ENCODE results near the gene HYAL3. TPM values are rescaled to one million over a fixed set of nuclear protein-coding genes. Genes with fewer than 3 reads are reported as not detected.
A peak's percentile ranks its signal among the peaks of the same experiment; 100 is the strongest.

The HYAL3 gene
- total RNA-seq, 1 experiment from 2014 or later: 3.6 TPM

GRCh38 chr3:50337175-50337861 is 38.1 kb upstream of the HYAL3 start:
- peak; percentile 98 to 99 for DNase-seq
- H3K27me3 ChIP-seq: no peaks in the 10 kb centered on the region
- peak overlapping the region; percentile 79 for H3K4me3 ChIP-seq
- H3K4me1 ChIP-seq: peaks cover 4% of the 10 kb centered on the region; the same call in 1 of the 2 replicates
- no peaks in the 10 kb centered on the region for H3K9me3 ChIP-seq (replicated peaks)
- H3K27ac ChIP-seq: peak overlapping the region; percentile 67
- 0 out of 2 replicates have a peak, but pooled peaks cover under 1% of the 10 kb centered on the region for H3K36me3 ChIP-seq

DNA sequence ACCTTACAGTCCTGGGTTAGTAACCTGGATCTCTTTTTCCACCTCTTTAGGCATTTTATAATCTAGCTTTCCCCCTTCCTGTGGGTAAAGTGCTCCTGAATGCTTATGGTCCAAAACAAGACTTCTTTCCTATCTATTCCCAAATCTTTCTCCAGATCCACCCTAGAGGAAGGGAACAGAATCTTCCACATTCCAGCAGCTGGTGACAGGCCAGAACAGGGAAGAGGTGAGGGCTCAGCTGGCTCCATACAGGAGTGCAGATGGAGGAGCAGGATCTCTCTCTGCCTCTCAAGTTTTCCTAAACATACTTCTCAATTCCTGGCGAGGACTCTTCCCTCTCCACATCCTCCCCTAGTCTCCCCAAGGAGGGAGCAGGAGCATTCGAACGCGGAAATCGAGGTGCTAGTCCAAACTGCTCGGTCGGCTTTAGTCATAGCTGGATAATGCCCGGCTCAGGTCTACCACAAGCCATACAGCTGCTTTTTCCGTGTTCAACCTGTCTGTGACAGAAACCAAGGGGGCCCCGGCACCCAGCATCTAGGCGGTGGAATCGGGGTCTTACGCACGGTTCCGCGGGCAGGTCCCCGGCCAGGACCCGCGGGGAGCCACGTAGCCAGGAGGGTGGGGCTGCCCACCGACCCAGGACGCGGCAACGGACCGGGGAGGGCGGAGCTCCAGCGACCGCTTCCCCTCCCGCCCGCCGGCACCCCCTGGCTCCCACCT is 37.4 kb upstream of the HYAL3 start:
- Histone ChIP-seq H3K4me1 (peaks cover 4% of the 10 kb centered on the region; the same call in 1 of the 2 replicates), H3K4me3 (peak overlapping the region; percentile 79), H3K9me3 (replicated peaks) (no peaks in the 10 kb centered on the region), H3K27me3 (no peaks in the 10 kb centered on the region), H3K27ac (peak overlapping the region; percentile 67), H3K36me3 (peaks cover 6% of the 10 kb centered on the region; the same call in 1 of the 2 replicates)
- peak in 1 of 2 experiments; percentile 38 for DNase-seq

DNA sequence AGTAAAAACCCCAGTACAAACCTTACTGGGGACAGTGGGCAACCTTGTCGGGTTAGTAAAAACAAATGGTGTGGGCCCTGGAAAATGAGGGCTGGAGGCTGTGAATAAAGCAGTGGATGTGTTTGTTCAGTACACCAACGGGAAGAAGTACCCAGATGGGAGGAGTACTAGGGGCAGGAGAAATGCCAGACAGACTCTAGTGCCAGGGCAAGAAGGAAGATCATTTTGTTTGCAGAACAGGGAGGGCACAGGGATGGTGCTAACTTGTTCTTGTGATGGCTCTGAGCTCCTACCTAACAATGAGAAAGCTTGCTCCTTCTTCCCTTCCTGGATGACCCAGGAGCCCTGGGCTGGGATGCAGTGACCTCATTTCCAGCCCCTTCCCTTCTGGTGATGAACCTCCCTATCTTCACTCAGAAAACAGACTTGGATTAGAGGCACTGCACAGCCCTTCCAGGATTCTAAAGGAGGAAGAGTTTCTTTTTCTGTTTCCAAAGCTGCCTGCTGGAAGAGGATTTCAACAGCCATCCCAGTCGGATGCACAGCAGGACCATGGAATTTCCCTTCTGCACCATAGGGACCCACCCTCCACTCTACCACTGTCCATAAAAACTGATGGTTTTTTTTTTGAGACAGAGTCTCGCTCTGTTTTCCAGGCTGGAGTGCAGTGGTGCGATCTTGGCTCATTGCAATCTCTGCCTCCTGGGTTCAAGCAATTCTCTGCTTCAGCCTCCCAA is 35.3 kb upstream of the HYAL3 start:
- Histone ChIP-seq H3K9me3 (replicated peaks) (no peaks in the 10 kb centered on the region), H3K27ac (no peak overlapping the region), H3K4me1 (peaks cover 4% of the 10 kb centered on the region; the same call in 1 of the 2 replicates), H3K36me3 (peaks cover 23% of the 10 kb centered on the region; the same call in 1 of the 2 replicates), H3K27me3 (no peaks in the 10 kb centered on the region), H3K4me3 (no peak overlapping the region)
- no peak for DNase-seq

DNA sequence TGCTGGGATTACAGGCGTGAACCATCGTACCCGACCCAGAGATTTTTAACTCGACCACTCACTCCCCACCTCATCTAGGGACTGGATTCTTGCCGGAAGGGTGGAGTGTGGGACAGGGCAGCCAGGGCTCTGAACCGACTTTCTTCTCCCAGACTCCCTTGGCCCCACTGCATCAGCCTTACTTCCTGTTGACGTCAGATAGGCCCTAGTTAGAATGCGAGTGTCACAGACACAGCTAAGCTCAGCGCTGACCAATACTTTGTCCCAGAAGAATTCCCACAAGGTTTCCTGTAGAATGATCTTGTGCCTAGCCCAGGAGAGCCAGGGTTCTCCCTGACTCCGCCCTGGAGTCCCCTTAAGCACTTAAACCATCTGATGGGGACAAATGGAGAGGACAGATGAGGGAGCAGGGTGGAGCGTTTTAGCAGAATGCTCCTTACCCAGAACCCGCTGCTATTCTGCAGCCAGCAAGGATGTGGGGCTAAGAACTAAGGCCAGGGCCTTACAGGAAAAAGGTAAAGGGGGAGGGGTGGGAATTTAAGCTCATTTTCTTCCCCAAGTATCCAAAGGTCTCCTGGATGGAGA is 34.6 kb upstream of the HYAL3 start:
- no peak for DNase-seq
- Histone ChIP-seq H3K4me3 (no peak overlapping the region), H3K4me1 (peaks cover 4% of the 10 kb centered on the region; the same call in 1 of the 2 replicates), H3K27ac (no peak overlapping the region), H3K27me3 (no peaks in the 10 kb centered on the region), H3K9me3 (replicated peaks) (no peaks in the 10 kb centered on the region), H3K36me3 (peaks cover 23% of the 10 kb centered on the region; the same call in 1 of the 2 replicates)

- Histone ChIP-seq H3K27me3 (no peaks in the 10 kb centered on the region), H3K9me3 (replicated peaks) (no peaks in the 10 kb centered on the region), H3K27ac (no peak overlapping the region), H3K4me3 (no peak overlapping the region), H3K36me3 (peaks cover 23% of the 10 kb centered on the region; the same call in 1 of the 2 replicates), H3K4me1 (peaks cover 4% of the 10 kb centered on the region; the same call in 1 of the 2 replicates)
- no peak for DNase-seq
These were observed 32.2 kb upstream of the HYAL3 start for GRCh38 chr3:50331364-50331907.

GRCh38 chr3:50330330-50330729 is 31.1 kb upstream of the HYAL3 start:
- DNase-seq: no peak
- H3K9me3 ChIP-seq (replicated peaks): no peaks in the 10 kb centered on the region
- peaks cover 23% of the 10 kb centered on the region; the same call in 1 of the 2 replicates for H3K36me3 ChIP-seq
- no peak overlapping the region for H3K4me3 ChIP-seq
- H3K27ac ChIP-seq: no peak overlapping the region
- no peaks in the 10 kb centered on the region for H3K27me3 ChIP-seq
- H3K4me1 ChIP-seq: no peaks in the 10 kb centered on the region

- Histone ChIP-seq H3K4me3 (peak within 1 kb of the TSS; percentile 90), H3K4me1 (peaks cover 4% of the 10 kb centered on the region; the same call in 1 of the 2 replicates), H3K36me3 (peaks cover 23% of the 10 kb centered on the region; the same call in 1 of the 2 replicates), H3K9me3 (replicated peaks) (no peaks in the 10 kb centered on the region), H3K27ac (peak within 1 kb of the TSS; percentile 11; the same call in 1 of the 2 replicates), H3K27me3 (no peaks in the 10 kb centered on the region)
- peak; percentile 95 to 97 for DNase-seq
These were observed 28.9 kb upstream of the HYAL3 start, which contains the start of gene TUSC2 for GRCh38 chr3:50327943-50328691. TSS of gene TUSC2 (minus strand) at chr3:50328223. CDS start at chr3:50328099, 124 bp downstream.

DNA sequence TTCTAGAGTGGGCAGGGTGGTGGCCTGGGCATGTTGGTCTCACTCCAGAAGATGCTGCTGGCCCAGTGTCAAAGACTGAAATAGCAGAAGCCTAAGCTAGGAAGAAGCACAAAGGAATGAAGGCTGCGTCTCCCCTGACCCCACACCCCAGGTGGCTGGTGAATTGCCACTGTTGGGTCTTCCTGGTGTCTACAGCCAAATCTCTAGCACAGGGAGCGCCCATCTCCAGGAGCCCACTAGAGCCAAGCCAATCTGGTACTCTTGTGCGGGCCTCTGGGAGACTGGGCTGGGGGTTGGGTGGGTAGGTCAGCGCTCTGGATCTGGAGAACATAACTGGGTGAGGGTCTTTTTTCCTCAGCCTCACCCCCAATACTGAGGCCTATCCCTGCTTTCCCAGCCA is 27.9 kb upstream of the HYAL3 start:
- Histone ChIP-seq H3K27me3 (no peaks in the 10 kb centered on the region), H3K4me3 (peak overlapping the region; percentile 90), H3K36me3 (peaks cover 20% of the 10 kb centered on the region; the same call in 1 of the 2 replicates), H3K27ac (no peak overlapping the region), H3K9me3 (replicated peaks) (no peaks in the 10 kb centered on the region), H3K4me1 (peaks cover 4% of the 10 kb centered on the region; the same call in 1 of the 2 replicates)
- DNase-seq: no peak

GRCh38 chr3:50326182-50326541 is 27.0 kb upstream of the HYAL3 start:
- Histone ChIP-seq H3K9me3 (replicated peaks) (no peaks in the 10 kb centered on the region), H3K27me3 (no peaks in the 10 kb centered on the region), H3K36me3 (peaks cover 12% of the 10 kb centered on the region; the same call in 1 of the 2 replicates), H3K4me3 (no peak overlapping the region), H3K27ac (no peak overlapping the region), H3K4me1 (peaks cover 4% of the 10 kb centered on the region; the same call in 1 of the 2 replicates)
- no peak for DNase-seq

DNA sequence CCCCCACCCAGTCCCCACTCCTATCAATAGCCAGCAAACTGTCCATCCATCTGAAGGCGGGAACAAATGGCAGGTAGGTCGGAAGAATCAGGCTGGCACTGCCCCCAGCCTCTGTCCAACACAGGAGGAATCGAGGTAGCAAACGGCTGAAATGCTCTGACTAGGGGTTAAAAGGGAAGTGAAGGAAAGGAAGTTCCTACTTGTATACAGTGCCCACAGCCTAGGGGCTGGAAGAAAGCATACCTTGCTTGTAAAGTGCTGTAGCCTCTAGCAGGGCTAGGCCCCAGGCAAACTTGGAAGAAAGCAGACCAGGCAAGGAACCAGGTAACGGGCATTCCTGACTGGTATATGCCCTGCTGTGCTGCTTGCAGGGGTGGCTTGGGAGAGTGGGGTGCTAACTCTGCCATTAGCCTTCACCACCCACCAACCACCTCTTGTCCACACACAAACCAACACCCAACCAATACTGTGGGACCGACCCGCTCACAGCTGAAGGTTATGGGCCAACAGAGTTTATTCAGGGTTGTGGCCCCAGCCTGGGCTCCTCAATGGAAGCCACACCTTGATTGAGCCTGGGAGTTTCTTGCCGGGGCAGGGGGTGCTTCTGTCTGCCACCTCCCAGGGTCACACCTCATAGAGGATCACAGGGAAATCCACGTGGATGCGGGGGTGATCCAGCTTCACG is 26.4 kb upstream of the HYAL3 start:
- Histone ChIP-seq H3K4me3 (no peak overlapping the region), H3K4me1 (peaks cover 4% of the 10 kb centered on the region; the same call in 1 of the 2 replicates), H3K36me3 (peaks cover 7% of the 10 kb centered on the region; the same call in 1 of the 2 replicates), H3K27ac (no peak overlapping the region), H3K9me3 (replicated peaks) (no peaks in the 10 kb centered on the region), H3K27me3 (no peaks in the 10 kb centered on the region)
- no peak for DNase-seq

DNA sequence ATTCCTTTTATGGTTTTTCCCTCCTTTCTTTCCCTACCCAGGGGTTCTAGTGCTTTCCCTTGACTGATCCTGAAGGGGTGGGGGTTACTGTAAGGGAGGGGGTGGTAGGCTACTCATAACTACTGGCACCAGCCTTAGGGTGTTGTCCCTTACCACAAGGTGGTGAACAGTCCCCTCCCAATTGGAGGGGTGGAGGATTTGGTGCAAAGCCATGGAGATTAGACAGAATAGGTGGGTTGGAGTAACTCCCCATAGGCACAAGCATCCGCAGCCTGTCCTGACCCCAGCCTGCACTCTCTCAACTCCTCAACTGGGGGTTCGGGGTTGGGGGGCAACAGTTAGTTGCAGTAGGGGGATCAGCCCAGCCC is 25.9 kb upstream of the HYAL3 start:
- Histone ChIP-seq H3K27ac (no peak overlapping the region), H3K4me1 (peaks cover 4% of the 10 kb centered on the region; the same call in 1 of the 2 replicates), H3K27me3 (no peaks in the 10 kb centered on the region), H3K36me3 (peaks cover 4% of the 10 kb centered on the region; the same call in 1 of the 2 replicates), H3K4me3 (no peak overlapping the region), H3K9me3 (replicated peaks) (no peaks in the 10 kb centered on the region)
- DNase-seq: no peak

- Histone ChIP-seq H3K4me3 (no peak overlapping the region), H3K4me1 (peaks cover 4% of the 10 kb centered on the region; the same call in 1 of the 2 replicates), H3K9me3 (replicated peaks) (no peaks in the 10 kb centered on the region), H3K36me3 (no peaks in the 10 kb centered on the region; the same call in 1 of the 2 replicates), H3K27ac (no peak overlapping the region), H3K27me3 (no peaks in the 10 kb centered on the region)
- peak; percentile 75 to 83 for DNase-seq
These were observed 25.3 kb upstream of the HYAL3 start for GRCh38 chr3:50324351-50325112.

All from SJCRH30 (cell line).